Measurements from ENCODE around the gene TRMO.
A peak's percentile ranks its signal among the peaks of the same experiment; 100 is the strongest.

Gene TRMO

GRCh38 chr9:97938081-97938644 lies 15.9 kb upstream of the TRMO start, which contains the start of gene HEMGN:
TSS of gene HEMGN (minus strand) at chr9:97938172. CDS start at chr9:97938136, 36 bp downstream.
- peak; percentile 14 for DNase-seq

- DNase-seq, result no peak
These were observed 14.7 kb upstream of the TRMO start for GRCh38 chr9:97936998-97937397.

- DNase-seq, result no peak
These were observed 13.0 kb upstream of the TRMO start for GRCh38 chr9:97935276-97935675.

GRCh38 chr9:97934321-97935115 lies 12.2 kb upstream of the TRMO start:
- DNase-seq, result no peak

GRCh38 chr9:97933297-97933998 lies 11.1 kb upstream of the TRMO start:
- DNase-seq, result no peak

- DNase-seq, result no peak
These were observed 8.7 kb upstream of the TRMO start for GRCh38 chr9:97930972-97931371.

- DNase-seq, result no peak
These were observed 6.8 kb upstream of the TRMO start for GRCh38 chr9:97928986-97929604.

GRCh38 chr9:97925497-97926334 lies 3.4 kb upstream of the TRMO start:
- DNase-seq, result no peak

GRCh38 chr9:97924386-97924785 lies 2.1 kb upstream of the TRMO start:
- DNase-seq, result no peak

- peak; percentile 70 for DNase-seq
These were observed 1.3 kb upstream of the TRMO start for GRCh38 chr9:97923529-97924108.

GRCh38 chr9:97919217-97919813 lies 3.0 kb downstream of the TRMO start:
- DNase-seq, result no peak

GRCh38 chr9:97918611-97919010 lies 3.7 kb downstream of the TRMO start:
- no peak for DNase-seq

- DNase-seq, result no peak
These were observed 10.3 kb downstream of the TRMO start for GRCh38 chr9:97911970-97912369.

- no peak for DNase-seq
These were observed 10.8 kb downstream of the TRMO start for GRCh38 chr9:97911528-97911927.

- no peak for DNase-seq
These were observed 11.9 kb downstream of the TRMO start for GRCh38 chr9:97910357-97910756.

- DNase-seq, result no peak
These were observed 13.6 kb downstream of the TRMO start for GRCh38 chr9:97908705-97909104.

GRCh38 chr9:97907632-97908031 lies 14.7 kb downstream of the TRMO start:
- no peak for DNase-seq

GRCh38 chr9:97907046-97907445 lies 15.3 kb downstream of the TRMO start:
- DNase-seq, result no peak

GRCh38 chr9:97906236-97906831 lies 16.0 kb downstream of the TRMO start:
- peak; percentile 49 for DNase-seq

GRCh38 chr9:97905228-97905627 lies 17.1 kb downstream of the TRMO start:
- peak; percentile 30 for DNase-seq

- peak; percentile 50 for DNase-seq
These were observed 17.6 kb downstream of the TRMO start for GRCh38 chr9:97904725-97905124.

All from stimulated activated CD4-positive, alpha-beta T cell treated with anti-CD3 and anti-CD28 coated beads, Interleukin-1b, Interleukin-23, amount 100 ng/mL, for 48 hours (primary cell).